K562 (cell line): ENCODE measurements around the gene SETDB1. TPM values are rescaled to one million over a fixed set of nuclear protein-coding genes. Genes with fewer than 3 reads are reported as not detected.

Experiments
- CBFA2T3 ChIP-seq: fragments of 450-650 bp; IDR thresholded peaks from 2 replicates; pipeline ENCODE4 v1.6.1; 2017
- CEBPG ChIP-seq, 3 experiments: fragments of 200-800 bp in 1 of 3; sonication (Bioruptor generic) in 1 of 3; sonication (generic) in 1 of 3; formaldehyde crosslinking in 1 of 3; IDR thresholded peaks in 2 of 3; conservative IDR thresholded peaks in 1 of 3; 2 replicates each; pipeline versions ENCODE4 v1.6.1 to v1.8.0; 2016 to 2022; ENCODE audit warnings: missing compliant biosample characterization in 2 of 3, missing genetic modification characterization in 2 of 3, mild to moderate bottlenecking in 1 of 3, missing genetic modification reagents in 1 of 3
- LARP7 ChIP-seq: fragments of 450-650 bp; IDR thresholded peaks from 2 replicates; pipeline ENCODE4 v1.6.1; 2016
- SRF ChIP-seq, 2 experiments: fragments of 250-450, 450-650 bp in 1 of 2; sonication (Bioruptor Pico) in 1 of 2; sonication (generic) in 1 of 2; formaldehyde crosslinking; IDR thresholded peaks; 2 replicates each; pipeline versions ENCODE4 v1.5.0 to v1.5.1; 2020 to 2022; ENCODE audit warnings: mild to moderate bottlenecking in 1 of 2, missing genetic modification reagents in 1 of 2
- STAT5A ChIP-seq: IDR thresholded peaks from 2 replicates; pipeline ENCODE4 v1.6.1; 2012; ENCODE audit warnings: low read length, inconsistent platforms, borderline replicate concordance
- ZNF197 ChIP-seq: fragments of 200-800 bp; sonication (Bioruptor generic); IDR thresholded peaks from 2 replicates; pipeline ENCODE4 v1.6.1; 2016; ENCODE audit warnings: low read depth, missing genetic modification characterization, missing compliant biosample characterization
- polyA plus RNA-seq, 8 experiments: library from polyadenylated mRNA; depleted of rRNA in 4 of 8; stranded (reverse) in 5 of 8; unstranded in 3 of 8; fragments of >200 nt; fragmentation: Nextera tagmentation in 2 of 8; fragmentation: Illumina TruSeq in 1 of 8; extraction: Ambion mirVana in 2 of 8; extraction: Trizol in 1 of 8; gene quantifications; 2 replicates each; pipeline versions ENCODE4 v1.2.1 to v1.2.3, GENCODE V29; 2011 to 2014; ENCODE audit warnings: inconsistent platforms in 1 of 8, missing spikeins in 1 of 8
- total RNA-seq, 7 experiments: library from RNA; depleted of rRNA in 6 of 7; stranded (reverse); fragments of >200 nt in 6 of 7; fragmentation: Illumina TruSeq in 2 of 7; extraction: Trizol in 2 of 7; gene quantifications; 2 replicates each; pipeline versions ENCODE4 v1.2.1 to v1.2.3, GENCODE V29; 2011 to 2021; ENCODE audit warnings: low replicate concordance in 1 of 7
- TF ChIP-seq, protein P1 (sequence below), 2 experiments: fragments of 450-650 bp; IDR thresholded peaks; 2 replicates each; pipeline ENCODE4 v1.6.1; 2016; ENCODE audit warnings: mild to moderate bottlenecking in 2 of 2, borderline replicate concordance in 1 of 2, low read depth in 1 of 2, moderate library complexity in 1 of 2

Gene SETDB1
- total and polyA plus RNA-seq, 9 of the 15 experiments (the other 6 are each of a cell fraction or from before 2014, with no cell fraction given) = 21.5 to 64.4 (median 42.0) TPM

- TF ChIP-seq, protein P1, sequence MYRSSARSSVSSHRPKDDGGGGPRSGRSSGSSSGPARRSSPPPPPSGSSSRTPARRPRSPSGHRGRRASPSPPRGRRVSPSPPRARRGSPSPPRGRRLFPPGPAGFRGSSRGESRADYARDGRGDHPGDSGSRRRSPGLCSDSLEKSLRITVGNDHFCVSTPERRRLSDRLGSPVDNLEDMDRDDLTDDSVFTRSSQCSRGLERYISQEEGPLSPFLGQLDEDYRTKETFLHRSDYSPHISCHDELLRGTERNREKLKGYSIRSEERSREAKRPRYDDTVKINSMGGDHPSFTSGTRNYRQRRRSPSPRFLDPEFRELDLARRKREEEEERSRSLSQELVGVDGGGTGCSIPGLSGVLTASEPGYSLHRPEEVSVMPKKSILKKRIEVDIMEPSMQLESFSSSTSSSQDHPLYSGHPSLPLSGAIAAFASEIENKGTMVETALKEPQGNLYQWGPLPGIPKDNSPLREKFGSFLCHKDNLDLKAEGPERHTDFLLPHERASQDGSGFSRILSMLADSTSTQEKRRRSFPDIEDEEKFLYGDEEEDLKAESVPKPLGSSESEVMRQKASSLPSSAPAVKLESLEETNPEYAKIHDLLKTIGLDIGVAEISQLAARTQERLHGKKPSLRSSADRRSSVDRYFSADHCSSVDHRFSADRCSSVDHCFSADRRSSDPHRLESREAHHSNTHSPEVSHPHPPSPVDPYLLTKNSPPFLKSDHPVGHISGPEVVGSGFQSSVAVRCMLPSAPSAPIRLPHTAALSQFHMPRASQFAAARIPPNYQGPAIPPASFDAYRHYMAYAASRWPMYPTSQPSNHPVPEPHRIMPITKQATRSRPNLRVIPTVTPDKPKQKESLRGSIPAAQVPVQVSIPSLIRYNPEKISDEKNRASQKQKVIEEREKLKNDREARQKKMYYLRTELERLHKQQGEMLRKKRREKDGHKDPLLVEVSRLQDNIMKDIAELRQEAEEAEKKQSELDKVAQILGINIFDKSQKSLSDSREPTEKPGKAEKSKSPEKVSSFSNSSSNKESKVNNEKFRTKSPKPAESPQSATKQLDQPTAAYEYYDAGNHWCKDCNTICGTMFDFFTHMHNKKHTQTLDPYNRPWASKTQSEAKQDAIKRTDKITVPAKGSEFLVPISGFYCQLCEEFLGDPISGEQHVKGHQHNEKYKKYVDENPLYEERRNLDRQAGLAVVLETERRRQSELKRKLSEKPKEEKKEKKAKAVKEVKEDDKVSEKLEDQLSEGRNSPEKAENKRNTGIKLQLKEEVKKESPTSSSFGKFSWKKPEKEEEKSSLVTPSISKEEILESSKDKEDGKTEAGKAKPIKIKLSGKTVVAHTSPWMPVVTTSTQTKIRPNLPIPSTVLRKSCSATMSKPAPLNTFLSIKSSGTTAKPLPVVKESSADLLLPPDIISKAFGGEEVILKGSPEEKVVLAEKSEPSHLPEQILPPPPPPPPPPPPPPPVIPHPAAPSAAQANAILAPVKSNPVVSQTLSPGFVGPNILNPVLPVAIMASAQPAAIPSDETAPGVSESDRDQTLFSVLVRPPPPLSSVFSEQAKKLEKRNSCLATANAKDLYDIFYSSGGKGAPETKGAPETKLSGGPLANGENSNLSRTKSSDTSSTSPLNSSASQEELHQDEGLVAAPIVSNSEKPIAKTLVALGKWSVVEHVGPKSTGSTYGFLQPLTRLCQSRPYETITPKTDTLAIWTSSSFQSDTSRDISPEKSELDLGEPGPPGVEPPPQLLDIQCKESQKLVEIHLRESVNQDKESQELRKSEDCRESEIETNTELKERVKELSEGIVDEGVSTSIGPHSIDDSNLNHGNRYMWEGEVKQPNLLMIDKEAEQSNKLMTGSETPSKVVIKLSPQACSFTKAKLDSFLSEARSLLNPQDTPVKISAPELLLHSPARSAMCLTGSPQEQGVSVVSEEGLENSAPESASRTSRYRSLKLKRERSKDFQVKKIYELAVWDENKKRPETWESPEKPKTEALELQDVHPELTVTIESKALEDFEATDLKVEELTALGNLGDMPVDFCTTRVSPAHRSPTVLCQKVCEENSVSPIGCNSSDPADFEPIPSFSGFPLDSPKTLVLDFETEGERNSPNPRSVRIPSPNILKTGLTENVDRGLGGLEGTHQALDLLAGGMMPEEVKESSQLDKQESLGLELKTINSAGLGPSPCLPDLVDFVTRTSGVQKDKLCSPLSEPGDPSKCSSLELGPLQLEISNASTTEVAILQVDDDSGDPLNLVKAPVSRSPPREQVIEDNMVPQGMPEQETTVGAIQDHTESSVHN (IDR thresholded peaks at IDR 0.05; ENCODE audit: borderline replicate concordance in 1 of 2, low read depth in 1 of 2) = no peak
- TF ChIP-seq CEBPG (CRISPR knock-in tag; IDR thresholded peaks at IDR 0.05) = peak; percentile 56
- 0 out of 4 replicates have a peak, but pooled peaks of 1 of the 2 experiments have one; percentile 7 for TF ChIP-seq CEBPG (tag; conservative IDR thresholded peaks at IDR 0.05 in 1 of 2, IDR thresholded peaks at IDR 0.05 in 1 of 2)
- no peak for TF ChIP-seq STAT5A
- no peak for TF ChIP-seq LARP7
- TF ChIP-seq CBFA2T3 = peak; percentile 19; the same call in 1 of the 2 replicates
- peak in 1 of 2 experiments; percentile 71; a peak in 1 of 4 replicates for TF ChIP-seq SRF (CRISPR knock-in tag; IDR thresholded peaks at IDR 0.05)
- no peak for TF ChIP-seq ZNF197 (CRISPR knock-in tag)
These were observed 55.1 kb downstream of the SETDB1 start (continued) for GRCh38 chr1:150981177-150981804.
